SIG-M5 treated with dmso at 0.1 percent for 504 hours (cell line): ENCODE results near the gene AK1.

Experiments
- DNase-seq: peaks from one replicate; lab custom pipeline; 2025; ENCODE audit not compliant: unreplicated experiment; lab: John Stamatoyannopoulos, UW

Gene AK1

GRCh38 chr9:127877566-127877998 is at the start of gene AK1:
TSS of gene AK1 (minus strand) at chr9:127877675. CDS start at chr9:127874617, 3,058 bp downstream.
- DNase-seq, result no peak

GRCh38 chr9:127926906-127927200 is 49.4 kb upstream of the AK1 start:
- no peak for DNase-seq

GRCh38 chr9:127925959-127926905 is 48.8 kb upstream of the AK1 start:
- DNase-seq, result no peak

GRCh38 chr9:127924736-127925444 is 47.4 kb upstream of the AK1 start:
- no peak for DNase-seq

- no peak for DNase-seq
Measured at GRCh38 chr9:127923771-127924170, 46.3 kb upstream of the AK1 start.

GRCh38 chr9:127923046-127923445 is 45.6 kb upstream of the AK1 start:
- no peak for DNase-seq

GRCh38 chr9:127921557-127922120 is 44.2 kb upstream of the AK1 start:
- DNase-seq, result peak; percentile 37

GRCh38 chr9:127920794-127921193 is 43.3 kb upstream of the AK1 start:
- DNase-seq, result no peak

GRCh38 chr9:127919253-127919815 is 41.9 kb upstream of the AK1 start:
- peak; percentile 87 for DNase-seq

- no peak for DNase-seq
Measured at GRCh38 chr9:127918183-127919107, 41.0 kb upstream of the AK1 start.

- DNase-seq, result peak; percentile 29
Measured at GRCh38 chr9:127917603-127918002, 40.1 kb upstream of the AK1 start.

GRCh38 chr9:127916720-127917581 is 39.5 kb upstream of the AK1 start, which contains the start of gene ST6GALNAC4:
TSS of gene ST6GALNAC4 (minus strand) at chr9:127917041. CDS start at chr9:127916419, 622 bp downstream.
- DNase-seq, result peak; percentile 78

- no peak for DNase-seq
Measured at GRCh38 chr9:127915801-127916719, 38.6 kb upstream of the AK1 start.

- no peak for DNase-seq
Measured at GRCh38 chr9:127915325-127915752, 37.9 kb upstream of the AK1 start.

- DNase-seq, result no peak
Measured at GRCh38 chr9:127913682-127914081, 36.2 kb upstream of the AK1 start.

GRCh38 chr9:127912882-127913281 is 35.4 kb upstream of the AK1 start:
- no peak for DNase-seq

GRCh38 chr9:127912296-127912695 is 34.8 kb upstream of the AK1 start:
- DNase-seq, result no peak

- no peak for DNase-seq
Measured at GRCh38 chr9:127910613-127911205, 33.2 kb upstream of the AK1 start.
